Thymus (tissue), 11 donors: ENCODE data around the gene LRTM1. TPM values are rescaled to one million over a fixed set of nuclear protein-coding genes. Genes with fewer than 3 reads are reported as not detected.

ENCODE experiments used
- DNase-seq, 9 donors: peaks; one replicate each; pipeline ENCODE4 v3.0.0-alpha.2; 2013; ENCODE audit warnings: low spot score in 9 of 9, low read depth in 6 of 9, missing footprints in 1 of 9
- H3K27ac ChIP-seq, 2 donors: one replicate each; pipeline ENCODE4 v1.5.1; 2013; ENCODE audit warnings: control low read depth in 1 of 2, low read depth in 1 of 2, low read length in 1 of 2, mild to moderate bottlenecking in 1 of 2, moderate library complexity in 1 of 2
- H3K27me3 ChIP-seq, 2 donors: one replicate each; pipeline ENCODE4 v1.5.1; 2013; ENCODE audit warnings: low read length in 1 of 2; ENCODE audit not compliant: control insufficient read depth in 2 of 2, insufficient read depth in 1 of 2
- H3K36me3 ChIP-seq, 2 donors: one replicate each; pipeline ENCODE4 v1.5.1; 2013; ENCODE audit warnings: low read length in 1 of 2, mild to moderate bottlenecking in 1 of 2, moderate library complexity in 1 of 2; ENCODE audit not compliant: control insufficient read depth in 2 of 2, insufficient read depth in 2 of 2
- H3K4me1 ChIP-seq, 2 donors: one replicate each; pipeline ENCODE4 v1.5.1; 2013; ENCODE audit warnings: low read length in 2 of 2; ENCODE audit not compliant: control insufficient read depth in 2 of 2, insufficient read depth in 2 of 2
- H3K4me3 ChIP-seq, 2 donors: one replicate each; pipeline ENCODE4 v1.5.1; 2013; ENCODE audit warnings: low read length in 2 of 2, control low read depth in 1 of 2, mild to moderate bottlenecking in 1 of 2
- H3K9me3 ChIP-seq, 2 donors: one replicate each; pipeline ENCODE4 v1.5.1; 2013; ENCODE audit warnings: low read length in 1 of 2, mild to moderate bottlenecking in 1 of 2; ENCODE audit not compliant: control insufficient read depth in 2 of 2, insufficient read depth in 1 of 2
- WGBS: extraction: QIAGEN DNeasy Blood & Tissue Kit; methylation state at CpG from one replicate; pipeline ENCODE4 v1.1.7; 2013; 5-methylcytosine and 5-hydroxymethylcytosine counted together
- polyA plus RNA-seq: library from polyadenylated mRNA; stranded (reverse); fragments of 200-250 nt; gene quantifications from one replicate; pipeline ENCODE4 v1.2.3, GENCODE V29; 2013
- total RNA-seq: library from RNA; stranded (reverse); fragments of 120-200 nt; gene quantifications from one replicate; pipeline ENCODE4 v1.2.4, GENCODE V29; 2013
- donor health status: healthy.

The LRTM1 gene
- total and polyA plus RNA-seq, 2 donors, result 0.47 to 0.62 TPM

DNA sequence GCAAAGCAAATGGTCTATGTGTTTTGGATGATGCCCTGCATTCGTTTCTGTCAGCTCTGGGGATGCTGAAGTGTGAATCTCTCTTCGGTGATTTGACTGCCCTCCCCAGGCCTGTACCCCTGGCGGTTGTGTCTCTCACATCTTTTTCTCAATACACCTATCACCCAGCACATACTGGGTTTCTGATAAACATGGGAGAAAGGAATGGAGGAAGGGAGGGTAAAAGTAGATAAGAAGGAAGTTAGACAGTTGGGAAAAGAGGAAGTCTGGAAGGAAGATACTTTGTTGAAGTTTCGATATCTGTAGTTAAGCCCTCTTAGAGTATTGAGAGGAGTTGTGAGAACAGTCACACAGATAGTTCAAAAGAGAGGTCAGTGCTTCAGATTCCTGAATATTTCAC, 35.8 kb upstream of the LRTM1 start:
- H3K9me3 ChIP-seq, result no peaks in the 10 kb centered on the region
- DNase-seq, result no peak
- no peak overlapping the region for H3K4me3 ChIP-seq
- no peaks in the 10 kb centered on the region for H3K36me3 ChIP-seq
- H3K27me3 ChIP-seq, result no peaks in the 10 kb centered on the region
- 73% methylated on average over 4 of the region's 4 CpGs for WGBS
- H3K27ac ChIP-seq, result no peak overlapping the region
- H3K4me1 ChIP-seq, result no peaks in the 10 kb centered on the region

DNA sequence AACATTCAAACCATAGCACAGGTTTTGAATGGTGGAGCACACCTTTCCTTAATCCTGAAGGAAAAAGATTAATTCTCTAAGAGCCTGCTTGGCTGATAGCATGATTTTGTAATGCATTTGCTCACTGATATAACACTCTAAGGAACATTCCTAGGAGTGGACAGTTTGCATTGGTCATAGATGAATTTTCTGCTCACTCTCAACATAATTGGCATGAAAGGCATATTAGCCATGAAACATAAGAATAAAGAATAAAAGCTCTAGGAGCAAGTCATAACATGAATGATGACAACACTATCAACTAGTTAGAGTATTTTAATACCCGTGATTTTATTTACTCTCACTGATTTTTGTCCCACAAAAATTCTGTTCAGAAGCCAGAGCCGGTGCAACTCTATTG, 34.3 kb upstream of the LRTM1 start:
- 93% methylated on average over 2 of the region's 2 CpGs for WGBS
- no peak overlapping the region for H3K4me3 ChIP-seq
- H3K27me3 ChIP-seq, result no peaks in the 10 kb centered on the region
- no peak overlapping the region for H3K27ac ChIP-seq
- no peaks in the 10 kb centered on the region for H3K36me3 ChIP-seq
- H3K9me3 ChIP-seq, result no peaks in the 10 kb centered on the region
- DNase-seq, result no peak
- H3K4me1 ChIP-seq, result no peaks in the 10 kb centered on the region

DNA sequence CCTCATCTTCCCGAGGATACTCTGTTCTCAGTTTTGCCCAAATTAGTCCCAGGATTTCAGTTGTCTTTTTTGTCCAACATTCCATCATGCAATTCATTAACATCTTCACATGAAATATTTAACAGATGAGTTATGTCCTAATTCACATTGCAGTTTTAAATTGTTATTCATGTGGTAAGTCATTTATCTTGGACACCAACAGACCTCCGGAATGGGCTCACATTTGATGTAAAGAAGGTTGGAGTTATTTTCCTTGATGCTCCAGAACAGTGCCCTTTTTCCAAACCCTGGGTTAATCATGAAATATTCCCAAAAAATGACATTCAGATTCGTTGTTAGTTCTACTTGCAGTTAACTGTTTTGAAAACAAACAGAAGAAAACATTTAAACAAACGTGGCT, 32.8 kb upstream of the LRTM1 start:
- H3K36me3 ChIP-seq, result no peaks in the 10 kb centered on the region
- H3K27ac ChIP-seq, result no peak overlapping the region
- DNase-seq, result no peak
- no peak overlapping the region for H3K4me3 ChIP-seq
- H3K27me3 ChIP-seq, result no peaks in the 10 kb centered on the region
- WGBS, result 73% methylated on average over 4 of the region's 4 CpGs
- H3K9me3 ChIP-seq, result no peaks in the 10 kb centered on the region
- no peaks in the 10 kb centered on the region for H3K4me1 ChIP-seq

DNA sequence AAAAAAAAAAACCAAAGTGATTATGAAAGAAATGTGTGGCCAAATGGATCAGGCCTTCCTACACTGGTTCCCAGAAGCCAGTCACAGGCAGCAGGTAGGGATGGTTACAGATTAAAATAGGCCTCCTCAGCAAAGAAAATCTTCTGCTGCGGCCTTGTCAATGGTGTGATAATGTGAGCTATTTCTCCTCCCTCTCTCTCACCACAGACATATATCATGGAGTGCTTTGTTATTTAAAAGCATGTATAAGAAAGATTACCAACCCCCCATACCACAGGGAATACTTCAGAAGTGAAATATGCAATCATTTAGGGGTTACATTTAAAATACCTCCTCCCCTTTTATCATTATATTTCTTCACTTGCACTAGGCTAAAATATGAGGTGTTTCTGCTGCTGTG, 32.2 kb upstream of the LRTM1 start:
- Histone ChIP-seq H3K4me1 (no peaks in the 10 kb centered on the region), H3K27me3 (no peaks in the 10 kb centered on the region), H3K36me3 (no peaks in the 10 kb centered on the region), H3K4me3 (no peak overlapping the region), H3K27ac (no peak overlapping the region), H3K9me3 (no peaks in the 10 kb centered on the region)
- WGBS, result 95% methylated on average over 1 of the region's 1 CpG
- no peak for DNase-seq

DNA sequence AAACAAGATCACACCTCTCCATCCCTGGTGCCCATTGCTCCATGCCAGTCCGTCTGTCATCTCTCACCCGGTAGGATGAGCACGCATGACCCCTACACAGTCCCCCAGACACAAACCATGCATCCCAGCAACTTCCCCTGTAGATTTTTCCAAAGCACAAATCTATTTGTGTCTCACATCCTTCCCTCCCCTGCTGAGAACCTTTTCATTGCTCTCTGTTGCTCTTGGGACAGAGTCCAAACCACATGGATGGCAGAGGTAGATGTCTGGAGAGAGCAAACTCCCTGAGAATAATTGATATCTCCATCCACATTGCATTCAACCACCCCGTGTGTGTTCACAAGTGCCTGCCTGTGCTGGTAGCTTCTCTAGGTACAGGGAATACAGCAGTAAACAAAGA, 29.9 kb upstream of the LRTM1 start:
- H3K4me3 ChIP-seq, result no peak overlapping the region
- no peaks in the 10 kb centered on the region for H3K27me3 ChIP-seq
- H3K9me3 ChIP-seq, result no peaks in the 10 kb centered on the region
- no peaks in the 10 kb centered on the region for H3K4me1 ChIP-seq
- H3K27ac ChIP-seq, result no peak overlapping the region
- DNase-seq, result no peak
- H3K36me3 ChIP-seq, result no peaks in the 10 kb centered on the region
- WGBS, result 84% methylated on average over 4 of the region's 4 CpGs

DNA sequence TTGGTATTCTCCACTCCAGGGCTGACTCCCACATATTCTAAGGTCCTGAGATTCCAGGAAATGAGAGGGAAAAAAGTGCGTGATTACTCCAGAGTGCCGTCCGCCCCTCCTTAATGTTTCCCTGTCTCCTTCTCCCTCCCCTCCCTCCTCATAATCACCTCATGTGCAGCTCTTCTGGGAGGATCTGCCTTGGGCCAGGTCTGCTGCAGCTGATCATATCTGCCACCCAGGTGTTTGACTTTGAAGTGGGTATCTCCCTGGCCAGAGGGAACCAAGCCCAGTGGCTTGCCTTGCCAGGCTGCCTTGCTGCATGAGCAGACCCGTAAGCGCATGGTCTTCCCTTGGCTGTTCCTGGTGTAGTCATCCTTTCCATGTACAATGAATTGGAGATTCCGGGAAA, 28.1 kb upstream of the LRTM1 start:
- H3K4me1 ChIP-seq, result no peaks in the 10 kb centered on the region
- 95% methylated on average over 6 of the region's 6 CpGs for WGBS
- no peaks in the 10 kb centered on the region for H3K36me3 ChIP-seq
- H3K9me3 ChIP-seq, result no peaks in the 10 kb centered on the region
- no peak overlapping the region for H3K27ac ChIP-seq
- H3K4me3 ChIP-seq, result no peak overlapping the region
- no peak for DNase-seq
- H3K27me3 ChIP-seq, result no peaks in the 10 kb centered on the region

DNA sequence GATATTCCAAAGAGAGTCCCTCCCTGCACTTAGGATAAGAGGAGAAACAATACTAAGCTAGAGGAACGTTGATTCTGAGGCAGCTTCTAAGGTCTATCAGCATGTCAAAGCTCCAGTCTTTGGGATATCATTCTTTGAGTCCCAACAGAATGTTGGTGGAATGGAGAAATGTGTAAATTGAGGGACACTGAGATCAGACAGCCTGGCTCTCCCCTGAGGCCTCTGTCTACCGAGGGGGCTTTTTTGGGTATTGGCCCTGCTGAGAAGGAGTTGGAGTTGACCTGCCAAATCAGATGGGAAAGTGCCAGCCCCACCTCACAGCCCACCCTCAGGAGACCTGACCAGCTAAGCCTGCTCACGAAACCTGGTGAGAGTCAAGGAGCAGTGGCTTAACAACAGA, 27.6 kb upstream of the LRTM1 start:
- WGBS, result 90% methylated on average over 3 of the region's 3 CpGs
- Histone ChIP-seq H3K4me1 (no peaks in the 10 kb centered on the region), H3K36me3 (no peaks in the 10 kb centered on the region), H3K27me3 (no peaks in the 10 kb centered on the region), H3K27ac (no peak overlapping the region), H3K4me3 (no peak overlapping the region), H3K9me3 (no peaks in the 10 kb centered on the region)
- DNase-seq, result no peak

DNA sequence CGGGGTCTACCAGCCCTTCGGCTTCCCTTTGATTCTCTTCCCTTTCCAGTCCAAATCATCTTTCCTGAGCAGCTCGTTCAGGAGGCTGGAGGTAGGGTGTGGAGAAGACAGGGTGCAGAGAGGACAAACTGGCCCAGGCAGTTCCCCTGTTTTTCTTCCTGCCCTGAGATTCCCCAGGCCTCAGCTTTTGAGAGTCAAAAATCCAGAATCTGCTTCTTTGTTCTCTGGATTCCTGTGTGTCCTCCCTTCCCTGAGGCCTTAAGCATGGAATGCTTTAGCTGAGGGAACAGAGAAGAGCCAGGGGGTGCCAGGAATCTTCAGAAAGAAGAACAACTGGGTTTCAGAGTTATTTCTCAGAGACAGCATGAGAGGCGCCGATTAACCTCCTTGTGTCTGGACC, 26.7 kb upstream of the LRTM1 start:
- no peak overlapping the region for H3K4me3 ChIP-seq
- no peak for DNase-seq
- no peaks in the 10 kb centered on the region for H3K36me3 ChIP-seq
- H3K4me1 ChIP-seq, result no peaks in the 10 kb centered on the region
- WGBS, result 90% methylated on average over 5 of the region's 5 CpGs
- H3K9me3 ChIP-seq, result no peaks in the 10 kb centered on the region
- H3K27me3 ChIP-seq, result no peaks in the 10 kb centered on the region
- H3K27ac ChIP-seq, result no peak overlapping the region

DNA sequence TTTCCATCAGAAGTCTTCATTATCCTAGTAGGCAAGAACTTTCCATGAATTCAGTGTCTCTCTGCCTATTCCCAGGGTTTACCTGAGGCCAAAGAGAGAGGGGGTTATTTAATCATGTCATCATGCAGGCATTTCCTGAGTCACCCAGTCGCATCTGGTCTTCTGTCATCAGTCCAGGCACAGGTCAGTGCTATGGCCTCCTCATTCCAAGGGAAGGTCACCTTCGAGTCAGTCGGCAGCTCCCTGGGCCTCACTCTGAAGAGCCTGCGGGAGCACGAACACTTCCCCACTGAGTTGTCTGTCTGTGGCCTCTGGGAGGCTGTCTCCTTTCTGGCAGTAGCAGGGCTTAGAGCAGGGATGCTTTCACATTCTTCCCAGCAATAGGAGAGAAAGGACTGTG, 26.2 kb upstream of the LRTM1 start:
- H3K4me1 ChIP-seq, result no peaks in the 10 kb centered on the region
- H3K4me3 ChIP-seq, result no peak overlapping the region
- 91% methylated on average over 5 of the region's 5 CpGs for WGBS
- no peak overlapping the region for H3K27ac ChIP-seq
- no peaks in the 10 kb centered on the region for H3K9me3 ChIP-seq
- DNase-seq, result no peak
- no peaks in the 10 kb centered on the region for H3K36me3 ChIP-seq
- no peaks in the 10 kb centered on the region for H3K27me3 ChIP-seq

DNA sequence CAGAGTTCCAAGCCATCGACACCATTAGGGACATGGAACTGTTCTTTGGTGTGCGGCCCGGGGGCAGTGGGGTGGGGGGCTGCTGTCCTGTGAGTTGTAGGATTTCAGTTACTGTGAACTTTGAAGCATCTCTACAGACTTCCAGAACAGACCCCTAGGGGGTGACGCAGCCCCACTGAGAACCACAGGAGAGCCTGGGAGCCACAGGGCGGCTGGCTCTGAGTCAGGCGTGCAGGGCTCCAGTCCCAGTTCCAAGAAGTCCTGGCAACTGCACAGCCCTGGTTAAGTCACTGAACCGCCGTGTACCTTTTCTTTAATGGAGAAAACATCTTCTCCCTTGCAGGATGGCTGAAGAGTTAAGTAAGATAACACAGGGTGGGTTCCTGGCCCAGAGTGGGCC, 23.5 kb upstream of the LRTM1 start:
- WGBS, result 81% methylated on average over 8 of the region's 8 CpGs

More for the DNA sequence above, 23.5 kb upstream of the LRTM1 start:
- Histone ChIP-seq H3K4me1 (no peaks in the 10 kb centered on the region), H3K9me3 (no peaks in the 10 kb centered on the region), H3K36me3 (no peaks in the 10 kb centered on the region), H3K4me3 (no peak overlapping the region), H3K27me3 (no peaks in the 10 kb centered on the region), H3K27ac (no peak overlapping the region)
- DNase-seq, result peak in 2 of 9 donors; percentile 3 to 11
